GM19467 (cell line): ENCODE data around the gene SPATA21.
A peak's percentile ranks its signal among the peaks of the same experiment; 100 is the strongest.

ENCODE experiments used
- ATAC-seq: cut with Tn5 transposase; IDR thresholded peaks from one replicate; pipeline ENCODE4 v1.9.1; 2021; ENCODE audit warnings: mild to moderate bottlenecking, moderate library complexity; ENCODE audit not compliant: unreplicated experiment

The SPATA21 gene

DNA sequence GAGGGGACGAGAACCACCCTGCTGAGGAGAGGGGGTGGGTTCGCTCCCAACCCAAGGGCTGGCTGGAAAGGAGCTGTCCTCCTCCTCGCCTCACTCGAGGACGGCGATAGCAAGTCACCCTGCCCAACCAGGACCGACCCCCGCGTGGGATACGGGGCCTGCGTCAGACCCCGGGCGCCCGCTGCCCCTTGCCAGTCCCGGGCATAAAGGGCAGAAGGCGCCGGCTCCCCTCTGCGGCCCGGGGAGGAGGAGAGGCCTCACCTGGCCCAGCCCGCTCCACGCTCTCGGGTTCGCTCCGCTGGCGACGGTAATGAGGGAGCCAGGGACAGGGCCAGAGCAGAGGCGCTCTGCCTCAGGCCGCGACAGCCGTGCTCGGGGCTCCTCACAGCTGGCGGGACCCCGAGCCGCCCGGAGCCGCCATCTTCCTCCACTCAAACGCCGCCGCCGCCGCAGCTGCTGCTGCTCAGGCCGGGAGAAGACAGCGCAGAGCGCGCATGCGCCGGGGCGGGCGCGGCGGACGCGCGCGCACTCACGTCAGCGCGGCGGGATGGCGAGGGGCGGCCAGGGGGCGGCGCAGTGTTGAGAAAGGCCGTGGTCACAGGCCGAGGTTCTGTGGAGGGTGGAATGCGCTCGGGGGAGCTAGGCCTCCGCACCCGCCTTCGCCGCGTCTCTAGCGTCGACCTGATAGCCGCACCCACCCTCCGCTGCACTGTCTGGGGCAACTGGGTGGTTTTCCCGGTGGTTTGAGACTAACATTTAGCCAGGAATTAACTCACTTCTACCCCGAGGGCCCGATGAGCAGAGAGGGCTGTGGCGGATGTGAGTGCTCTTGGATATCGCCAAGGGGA, 85.0 kb downstream of the SPATA21 start, which contains the start of gene FBXO42:
FBXO42 (minus strand) TSS at position 487 of the 848 bp plus-strand sequence. CDS start 37,062 bp downstream, outside the sequence.
- peak; percentile 83 for ATAC-seq

DNA sequence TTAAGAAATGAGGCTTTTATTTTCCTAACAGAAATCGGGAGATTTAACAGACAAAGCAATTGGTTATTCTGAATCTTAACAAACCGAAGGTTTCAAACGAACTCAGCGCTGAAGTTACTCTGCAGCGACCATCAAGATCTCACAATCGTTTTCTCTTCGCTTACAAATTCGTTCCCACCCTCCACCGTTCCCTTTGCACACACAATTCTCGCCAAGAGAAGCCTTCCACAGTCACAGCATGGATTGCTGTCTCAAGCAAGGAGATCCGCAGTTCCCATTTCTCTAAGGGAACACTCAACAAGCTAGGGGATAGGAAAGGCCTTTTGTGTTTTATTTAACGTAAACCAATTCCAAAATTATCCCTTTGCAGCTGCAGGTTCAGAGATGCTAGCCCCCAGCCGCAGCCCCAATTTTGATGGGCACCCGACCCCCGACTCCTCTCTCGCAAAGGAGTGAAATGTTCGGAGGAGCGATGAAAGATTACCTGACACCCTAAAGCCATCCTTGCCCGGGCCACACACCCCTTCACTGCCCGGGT, 85.7 kb downstream of the SPATA21 start:
- ATAC-seq, result no peak

DNA sequence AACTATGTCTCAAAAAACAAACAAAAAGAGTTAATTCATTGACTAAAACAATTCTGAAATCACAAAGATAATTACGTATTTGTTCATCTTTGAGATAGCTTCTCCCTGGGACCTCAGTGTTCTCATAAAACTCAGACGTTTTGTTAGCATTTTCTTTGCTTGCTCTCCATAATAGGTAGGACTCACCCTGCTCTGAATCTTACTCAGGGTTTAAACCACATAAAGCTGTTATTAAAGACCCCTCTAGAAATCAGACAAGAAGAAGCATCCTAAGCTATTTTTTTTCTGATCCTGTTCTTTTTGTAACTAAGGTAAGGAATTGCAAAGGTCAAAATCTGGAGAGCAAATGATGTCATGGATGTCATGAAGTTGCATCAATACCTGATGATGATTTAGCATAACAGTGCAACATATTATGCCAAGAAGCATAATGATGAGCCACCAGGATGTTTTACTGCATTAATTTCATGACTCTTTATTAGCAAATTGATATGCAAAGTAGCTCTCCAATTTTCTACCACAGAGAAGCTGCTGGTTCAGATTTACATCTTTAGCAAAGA, 87.3 kb downstream of the SPATA21 start:
- ATAC-seq, result no peak
